Neural cell (in vitro differentiated cells): ENCODE measurements around the gene SEMA3B. TPM values are rescaled to one million over a fixed set of nuclear protein-coding genes. Genes with fewer than 3 reads are reported as not detected.
A peak's percentile ranks its signal among the peaks of the same experiment; 100 is the strongest.

ENCODE experiments used
- H2AFZ ChIP-seq: fragments of 200-600, 300-800 bp; sonication (generic), shearing (Covaris generic); 2 replicates; pipeline ENCODE4 v1.6.0; 2014; ENCODE audit warnings: low read depth, mild to moderate bottlenecking, antibody characterized with exemption, low read length, moderate library complexity
- H3F3A ChIP-seq: fragments of 200-600 bp; shearing (Covaris generic); 2 replicates; pipeline ENCODE4 v1.6.1; 2016; ENCODE audit warnings: mild to moderate bottlenecking, moderate library complexity, mixed read lengths, antibody characterized with exemption, low read length; ENCODE audit not compliant: insufficient read depth, poor library complexity, severe bottlenecking
- H3K27ac ChIP-seq: fragments of 200-600, 300-800 bp; sonication (generic), shearing (Covaris generic); 2 replicates; pipeline ENCODE4 v1.5.1; 2014; ENCODE audit warnings: mild to moderate bottlenecking, low read length, moderate library complexity
- H3K27me3 ChIP-seq: fragments of 300-800, 200-600 bp; sonication (generic), shearing (Covaris generic); 2 replicates; pipeline ENCODE4 v1.6.0; 2014; ENCODE audit warnings: mild to moderate bottlenecking, low read depth, low read length, moderate library complexity; ENCODE audit not compliant: insufficient read depth
- H3K36me3 ChIP-seq: fragments of 300-800, 200-600 bp; sonication (generic), shearing (Covaris generic); 2 replicates; pipeline ENCODE4 v1.5.1; 2014; ENCODE audit warnings: mild to moderate bottlenecking, antibody characterized with exemption, low read length, moderate library complexity; ENCODE audit not compliant: insufficient read depth
- H3K4me2 ChIP-seq: fragments of 300-800, 200-600 bp; sonication (generic), shearing (Covaris generic); 2 replicates; pipeline ENCODE4 v1.6.0; 2014; ENCODE audit warnings: mild to moderate bottlenecking, low read length
- H3K4me3 ChIP-seq: fragments of 300-800, 200-600 bp; sonication (generic), shearing (Covaris generic); 2 replicates; pipeline ENCODE4 v1.5.1; 2014; ENCODE audit warnings: mild to moderate bottlenecking, low read length, moderate library complexity
- H3K79me2 ChIP-seq: fragments of 200-600 bp; shearing (Covaris generic); replicated peaks from 2 replicates; pipeline ENCODE4 v1.6.0; 2014; ENCODE audit warnings: mild to moderate bottlenecking, low read length, moderate library complexity; ENCODE audit not compliant: insufficient read depth
- H3K9ac ChIP-seq: fragments of 300-800, 200-600 bp; sonication (generic), shearing (Covaris generic); 2 replicates; pipeline ENCODE4 v1.6.1; 2016; ENCODE audit warnings: mild to moderate bottlenecking, low read length, mixed read lengths
- H3K9me2 ChIP-seq: fragments of 200-600 bp; shearing (Covaris generic); 2 replicates; pipeline ENCODE4 v1.6.1; 2016; ENCODE audit warnings: mild to moderate bottlenecking, low read length, mixed read lengths; ENCODE audit not compliant: insufficient read depth
- H3K9me3 ChIP-seq: fragments of 200-600, 300-800 bp; sonication (generic), shearing (Covaris generic); 2 replicates; pipeline ENCODE4 v1.6.1; 2016; ENCODE audit warnings: mild to moderate bottlenecking, mixed run types, low read length, moderate library complexity, mixed read lengths
- H4K20me1 ChIP-seq: fragments of 200-600 bp; shearing (Covaris generic); 2 replicates; pipeline ENCODE4 v1.6.1; 2016; ENCODE audit warnings: mild to moderate bottlenecking, mixed run types; ENCODE audit not compliant: insufficient read depth
- CTCF ChIP-seq: fragments of 450-650 bp; IDR thresholded peaks from 2 replicates; pipeline ENCODE4 v1.5.1; 2014; ENCODE audit warnings: antibody characterized with exemption, mild to moderate bottlenecking, moderate library complexity; ENCODE audit not compliant: poor library complexity, severe bottlenecking
- EP300 ChIP-seq: fragments of 450-650 bp; conservative IDR thresholded peaks from 2 replicates; pipeline ENCODE4 v1.6.1; 2014; ENCODE audit warnings: antibody characterized with exemption, mild to moderate bottlenecking, moderate library complexity; ENCODE audit not compliant: poor library complexity, severe bottlenecking
- EZH2 ChIP-seq: fragments of 200-600, 300-800 bp; shearing (Covaris generic), sonication (generic); IDR thresholded peaks from 2 replicates; pipeline ENCODE4 v1.6.1; 2014; ENCODE audit warnings: antibody characterized with exemption, low read length, borderline replicate concordance, mild to moderate bottlenecking; ENCODE audit not compliant: insufficient read depth, poor library complexity, severe bottlenecking
- MXI1 ChIP-seq: fragments of 450-650 bp; conservative IDR thresholded peaks from 2 replicates; pipeline ENCODE4 v1.6.1; 2014; ENCODE audit warnings: antibody characterized with exemption, mild to moderate bottlenecking; ENCODE audit not compliant: poor library complexity, severe bottlenecking
- POLR2AphosphoS5 ChIP-seq: IDR thresholded peaks from 2 replicates; pipeline ENCODE4 v1.6.1; 2012
- RAD21 ChIP-seq: fragments of 450-650 bp; conservative IDR thresholded peaks from 2 replicates; pipeline ENCODE4 v1.6.1; 2014; ENCODE audit warnings: antibody characterized with exemption, mild to moderate bottlenecking, moderate library complexity
- REST ChIP-seq: IDR thresholded peaks from 2 replicates; pipeline ENCODE4 v1.6.1; 2012; ENCODE audit warnings: borderline replicate concordance
- SMC3 ChIP-seq: fragments of 450-650 bp; conservative IDR thresholded peaks from 2 replicates; pipeline ENCODE4 v1.6.1; 2014; ENCODE audit warnings: antibody characterized with exemption, mild to moderate bottlenecking, moderate library complexity; ENCODE audit not compliant: poor library complexity
- TAF1 ChIP-seq: IDR thresholded peaks from 2 replicates; pipeline ENCODE4 v1.6.1; 2012; ENCODE audit warnings: low read depth
- polyA plus RNA-seq: library from polyadenylated mRNA; depleted of rRNA; stranded (reverse); fragments of >200 nt; gene quantifications from 2 replicates; pipeline ENCODE4 v1.2.3, GENCODE V29; 2014

Gene SEMA3B
- polyA plus RNA-seq, 1 donor from 2014 or later, result 7.8 TPM

GRCh38 chr3:50237133-50237651 is 31.8 kb upstream of the SEMA3B start:
- Histone ChIP-seq H3K9me2 (no peaks in the 10 kb centered on the region), H2AFZ (no peak overlapping the region), H3K27ac (peak overlapping the region; percentile 69), H3K36me3 (no peaks in the 10 kb centered on the region), H3K9me3 (no peaks in the 10 kb centered on the region), H3K79me2 (peaks cover 62% of the 10 kb centered on the region), H3K4me2 (peak overlapping the region; percentile 100), H3K9ac (peak overlapping the region; percentile 78), H3K4me3 (peak overlapping the region; percentile 87), H3F3A (no peaks in the 10 kb centered on the region), H3K27me3 (no peaks in the 10 kb centered on the region), H4K20me1 (no peaks in the 10 kb centered on the region)
- TF ChIP-seq EZH2 (no peak), EP300 (no peak), RAD21 (no peak), MXI1 (no peak), TAF1 (no peak), SMC3 (no peak), POLR2AphosphoS5 (no peak), REST (no peak), CTCF (no peak)

GRCh38 chr3:50237754-50238548 is 31.0 kb upstream of the SEMA3B start:
- Histone ChIP-seq H3K36me3 (no peaks in the 10 kb centered on the region), H3F3A (no peaks in the 10 kb centered on the region), H3K79me2 (peaks cover 69% of the 10 kb centered on the region), H3K4me2 (peak overlapping the region; percentile 100), H3K4me3 (peak overlapping the region; percentile 87), H3K9me3 (no peaks in the 10 kb centered on the region), H3K9me2 (no peaks in the 10 kb centered on the region), H3K27ac (peak overlapping the region; percentile 69), H3K9ac (peak overlapping the region; percentile 78), H4K20me1 (no peaks in the 10 kb centered on the region), H2AFZ (no peak overlapping the region), H3K27me3 (no peaks in the 10 kb centered on the region)
- TF ChIP-seq CTCF (no peak), TAF1 (peak; percentile 48), POLR2AphosphoS5 (no peak)
